Umbilical cord (tissue), 2 donors: ENCODE results near the gene PPP1R9B. TPM values are rescaled to one million over a fixed set of nuclear protein-coding genes. Genes with fewer than 3 reads are reported as not detected.

ENCODE experiments used
- DNase-seq: peaks from one replicate; pipeline ENCODE4 v3.0.0-alpha.2; 2015; ENCODE audit warnings: low spot score
- total RNA-seq: library from RNA; depleted of rRNA; stranded (reverse); fragments of >200 nt; gene quantifications from one replicate; pipeline ENCODE4 v1.2.3, GENCODE V29; 2014; ENCODE audit warnings: low replicate concordance; ENCODE audit not compliant: insufficient read depth

The PPP1R9B gene
- total RNA-seq, 1 donor from 2014 or later = 14.2 TPM

- no peak for DNase-seq
Measured at GRCh38 chr17:50174444-50174843, 24.0 kb upstream of the PPP1R9B start.

GRCh38 chr17:50173335-50173941 lies 23.0 kb upstream of the PPP1R9B start:
- DNase-seq = peak; percentile 93

DNA sequence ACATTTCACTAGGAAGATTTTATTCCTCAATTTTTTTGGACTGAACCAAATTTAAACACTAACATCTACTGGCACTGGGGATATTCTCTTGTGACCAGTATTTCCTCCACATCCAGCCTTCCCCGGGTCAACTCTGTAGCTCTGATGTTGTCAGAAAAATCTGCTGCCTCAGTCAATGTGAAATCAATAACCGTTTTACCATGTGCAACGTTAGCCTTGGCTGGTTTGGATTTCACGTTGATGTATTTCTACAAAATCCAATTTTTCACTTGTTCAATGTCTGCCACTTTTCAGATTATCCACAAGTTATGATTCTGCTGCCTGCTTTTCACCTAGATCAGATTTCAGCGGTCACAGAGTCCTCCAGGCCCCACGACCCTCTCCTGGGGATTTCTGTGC lies 22.5 kb upstream of the PPP1R9B start:
- DNase-seq = no peak

- DNase-seq = no peak
Measured at GRCh38 chr17:50172130-50172529, 21.7 kb upstream of the PPP1R9B start.

GRCh38 chr17:50171371-50172071 lies 21.0 kb upstream of the PPP1R9B start:
- DNase-seq = no peak

GRCh38 chr17:50170662-50171370 lies 20.3 kb upstream of the PPP1R9B start:
- DNase-seq = no peak

DNA sequence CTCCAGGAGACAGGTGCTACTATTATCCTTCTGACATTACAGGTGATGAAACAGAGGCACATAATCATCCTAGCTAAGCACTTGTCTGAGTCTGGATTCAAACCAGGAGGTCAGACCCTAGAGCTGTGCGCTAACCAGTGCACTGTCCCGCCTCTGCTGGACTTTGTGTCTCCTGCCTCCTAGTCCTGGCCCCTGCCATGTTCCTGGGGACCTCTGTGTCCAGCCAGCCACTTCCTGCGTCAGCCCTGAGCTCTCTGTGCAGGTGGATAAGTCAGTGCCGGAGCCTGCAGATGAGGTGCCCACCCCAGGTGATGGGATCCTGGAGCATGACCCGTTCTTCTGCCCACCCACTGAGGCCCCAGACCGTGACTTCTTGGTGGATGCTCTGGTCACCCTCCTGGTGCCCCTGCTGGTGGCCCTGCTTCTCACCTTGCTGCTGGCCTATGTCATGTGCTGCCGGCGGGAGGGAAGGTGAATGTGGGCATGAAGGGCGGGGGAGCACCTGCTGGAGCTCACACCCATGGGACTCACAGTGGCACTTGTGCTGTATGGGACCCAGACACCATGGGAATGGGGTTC lies 19.5 kb upstream of the PPP1R9B start:
- DNase-seq = no peak

- DNase-seq = peak; percentile 77
Measured at GRCh38 chr17:50169121-50169764, 18.8 kb upstream of the PPP1R9B start.

DNA sequence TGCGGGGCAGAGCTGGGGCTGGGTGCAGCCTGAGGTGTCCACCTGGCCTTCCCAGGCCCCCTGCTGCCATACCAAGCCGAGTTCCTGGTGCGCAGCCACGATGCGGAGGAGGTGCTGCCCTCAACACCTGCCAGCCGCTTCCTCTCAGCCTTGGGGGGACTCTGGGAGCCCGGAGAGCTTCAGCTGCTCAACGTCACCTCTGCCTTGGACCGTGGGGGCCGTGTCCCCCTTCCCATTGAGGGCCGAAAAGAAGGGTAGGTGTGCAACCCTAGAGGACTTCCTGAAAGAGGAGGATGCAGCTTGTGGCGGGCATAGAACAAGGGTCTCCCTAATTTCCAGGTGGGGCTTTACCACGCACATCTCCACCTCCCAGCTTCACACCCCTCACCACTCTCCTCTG lies 17.8 kb upstream of the PPP1R9B start:
- DNase-seq = no peak

DNA sequence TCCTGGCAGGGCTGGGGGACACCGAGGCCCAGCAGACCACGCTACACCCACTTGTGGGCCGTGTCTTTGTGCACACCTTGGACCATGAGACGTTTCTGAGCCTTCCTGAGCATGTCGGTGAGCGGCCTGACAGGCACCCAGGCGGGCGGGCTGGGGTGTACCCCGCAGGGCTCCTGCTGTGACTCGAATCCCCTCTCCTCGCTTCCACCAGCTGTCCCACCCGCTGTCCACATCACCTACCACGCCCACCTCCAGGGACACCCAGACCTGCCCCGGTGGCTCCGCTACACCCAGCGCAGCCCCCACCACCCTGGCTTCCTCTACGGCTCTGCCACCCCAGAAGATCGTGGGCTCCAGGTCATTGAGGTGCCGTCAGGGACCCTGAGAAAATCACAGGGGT lies 16.9 kb upstream of the PPP1R9B start:
- no peak for DNase-seq

- DNase-seq = no peak
Measured at GRCh38 chr17:50166518-50167181, 16.2 kb upstream of the PPP1R9B start.

- no peak for DNase-seq
Measured at GRCh38 chr17:50165867-50166517, 15.5 kb upstream of the PPP1R9B start, which contains the start of gene SGCA. SGCA (plus strand) TSS chr17:50166005; CDS start chr17:50166041, 36 bp downstream.

GRCh38 chr17:50165466-50165865 lies 15.0 kb upstream of the PPP1R9B start:
- no peak for DNase-seq

DNA sequence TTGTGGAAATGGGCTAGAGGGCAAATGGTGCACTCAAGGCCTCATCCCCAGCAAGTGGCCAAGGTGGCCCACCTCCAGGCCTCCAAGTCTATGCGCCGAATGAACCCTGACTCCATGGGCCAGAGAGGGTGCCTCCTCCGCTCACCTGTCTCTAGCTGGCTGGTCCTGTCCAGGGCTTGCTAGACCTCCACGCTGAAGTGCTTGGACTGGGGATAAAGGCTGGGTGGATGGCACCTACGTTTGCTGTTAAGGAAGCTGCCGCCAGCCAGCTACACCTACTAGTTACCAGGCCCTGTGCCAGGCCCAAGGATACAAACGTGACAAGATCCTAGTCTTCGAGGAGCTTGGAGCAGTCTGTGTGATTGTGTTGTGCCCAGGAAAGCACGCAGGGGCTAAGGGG lies 14.6 kb upstream of the PPP1R9B start:
- no peak for DNase-seq

DNA sequence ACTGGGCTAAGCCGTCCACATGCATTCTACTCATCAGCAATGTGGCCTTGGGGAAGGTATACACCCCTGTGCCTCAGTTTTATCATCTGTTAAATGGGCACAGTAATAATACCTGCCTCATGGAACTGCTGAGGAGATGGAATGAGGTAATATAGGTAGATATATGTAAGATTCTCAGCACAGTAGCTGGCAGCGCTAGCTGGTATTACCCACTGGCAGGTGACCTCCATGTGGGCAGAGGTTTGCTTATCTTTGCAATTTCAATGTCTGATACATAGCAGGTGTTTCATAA lies 14.2 kb upstream of the PPP1R9B start:
- no peak for DNase-seq

DNA sequence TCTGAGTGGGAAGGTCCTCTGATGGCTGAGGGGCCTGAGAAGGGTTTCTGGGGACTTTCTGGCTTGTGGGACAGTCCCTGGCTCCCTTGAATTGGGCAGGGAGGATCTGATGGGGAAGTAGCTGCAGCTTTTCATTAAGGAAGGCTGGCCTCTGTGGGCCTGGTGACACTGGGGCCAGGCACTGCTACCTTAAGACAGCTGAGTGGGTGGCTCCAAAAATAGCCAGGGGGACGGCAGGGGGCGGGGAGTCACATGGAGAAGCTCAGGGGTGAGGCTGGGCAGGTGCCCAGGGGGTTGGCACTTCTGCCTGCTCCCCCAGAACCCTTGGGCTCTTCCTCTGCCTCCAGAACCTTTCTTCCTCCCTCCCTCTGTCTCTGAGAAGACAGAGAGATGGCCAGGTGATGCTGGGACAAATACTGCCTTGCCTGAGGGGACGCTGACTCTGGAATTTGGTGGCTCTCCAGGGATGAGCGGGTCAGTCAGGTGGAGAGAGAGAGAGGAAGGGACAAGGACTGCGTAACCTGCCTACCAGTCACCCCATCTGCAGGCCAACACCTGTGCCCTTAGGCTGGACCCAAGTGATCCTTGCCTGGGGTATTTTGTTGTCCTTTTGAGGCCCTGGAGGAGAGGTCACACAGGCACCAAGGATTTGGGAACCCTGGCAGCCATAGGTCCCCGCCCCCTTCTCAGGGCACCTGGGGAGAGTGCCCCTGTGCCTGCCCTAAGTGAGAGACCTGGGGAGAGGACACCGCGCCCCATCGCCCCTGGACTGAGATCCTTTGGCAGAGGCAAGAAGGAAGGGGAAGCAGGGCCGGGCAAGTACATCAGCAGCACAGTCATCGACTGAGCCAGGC lies 13.6 kb upstream of the PPP1R9B start:
- DNase-seq = no peak

- no peak for DNase-seq
Measured at GRCh38 chr17:50162466-50163254, 12.2 kb upstream of the PPP1R9B start.

- DNase-seq = no peak
Measured at GRCh38 chr17:50161911-50162288, 11.4 kb upstream of the PPP1R9B start.
